KMS-11 (cell line): ENCODE measurements around the gene RPS28.
"Not testable (repeated sequence)": the region's sequence is repeated elsewhere in the genome, so short reads cannot be mapped to it uniquely, and the experiment has no call there.

Source experiments
- H2AFZ ChIP-seq: fragments of 200-600 bp; sonication (generic); 2 replicates; pipeline ENCODE4 v1.6.1; 2016; ENCODE audit warnings: antibody characterized with exemption, mixed run types, low read depth
- H3K27ac ChIP-seq: fragments of 200-600 bp; sonication (generic); 2 replicates; pipeline ENCODE4 v1.6.1; 2016; ENCODE audit warnings: mild to moderate bottlenecking, mixed run types
- H3K27me3 ChIP-seq: fragments of 200-600 bp; sonication (generic); 2 replicates; pipeline ENCODE4 v1.6.1; 2017; ENCODE audit warnings: mild to moderate bottlenecking, low read depth, mixed run types, moderate library complexity; ENCODE audit not compliant: insufficient read depth
- H3K36me3 ChIP-seq: fragments of 200-600 bp; sonication (generic); 2 replicates; pipeline ENCODE4 v1.6.1; 2017; ENCODE audit warnings: mild to moderate bottlenecking, mixed run types; ENCODE audit not compliant: insufficient read depth
- H3K4me1 ChIP-seq: fragments of 200-600 bp; sonication (generic); 2 replicates; pipeline ENCODE4 v1.6.1; 2016; ENCODE audit warnings: mild to moderate bottlenecking, low read depth, mixed run types; ENCODE audit not compliant: poor library complexity, severe bottlenecking
- H3K4me2 ChIP-seq: fragments of 200-600 bp; sonication (generic); 2 replicates; pipeline ENCODE4 v1.7.0; 2016; ENCODE audit warnings: mild to moderate bottlenecking, mixed run types
- H3K4me3 ChIP-seq: fragments of 200-600 bp; sonication (generic); IDR thresholded peaks from 2 replicates; pipeline ENCODE4 v1.6.1; 2017; ENCODE audit warnings: low read depth, low read length, mixed read lengths; ENCODE audit not compliant: insufficient read depth
- H3K79me2 ChIP-seq: fragments of 200-600 bp; sonication (generic); 2 replicates; pipeline ENCODE4 v1.6.1; 2016; ENCODE audit warnings: low read depth, mixed run types; ENCODE audit not compliant: insufficient read depth
- H3K9ac ChIP-seq: fragments of 200-600 bp; sonication (generic); 2 replicates; pipeline ENCODE4 v1.6.1; 2016; ENCODE audit warnings: mild to moderate bottlenecking, mixed run types
- H4K20me1 ChIP-seq: fragments of 200-600 bp; sonication (generic); 2 replicates; pipeline ENCODE4 v1.6.1; 2016; ENCODE audit warnings: mild to moderate bottlenecking, mixed run types; ENCODE audit not compliant: insufficient read depth
- CTCF ChIP-seq: fragments of 200-600 bp; sonication (generic); conservative IDR thresholded peaks from 2 replicates; pipeline ENCODE4 v1.6.1; 2017; ENCODE audit warnings: low read depth, mild to moderate bottlenecking, antibody characterized with exemption, low read length, moderate library complexity, mixed read lengths

Gene RPS28

GRCh38 chr19:8336660-8337059 lies 15.4 kb downstream of the RPS28 start:
- H3K9ac ChIP-seq: no peak overlapping the region
- no peaks in the 10 kb centered on the region for H3K79me2 ChIP-seq
- no peaks in the 10 kb centered on the region for H4K20me1 ChIP-seq
- no peak overlapping the region for H2AFZ ChIP-seq
- H3K27ac ChIP-seq: no peak overlapping the region
- no peak overlapping the region for H3K4me3 ChIP-seq
- no peak for TF ChIP-seq CTCF
- peaks cover 14% of the 10 kb centered on the region; the same call in 1 of the 2 replicates for H3K27me3 ChIP-seq
- no peak overlapping the region for H3K4me2 ChIP-seq
- no peaks in the 10 kb centered on the region for H3K36me3 ChIP-seq
- H3K4me1 ChIP-seq: no peaks in the 10 kb centered on the region

GRCh38 chr19:8337728-8338127 lies 16.4 kb downstream of the RPS28 start:
- Histone ChIP-seq H3K27ac (no peak overlapping the region), H4K20me1 (no peaks in the 10 kb centered on the region), H2AFZ (no peak overlapping the region), H3K36me3 (no peaks in the 10 kb centered on the region), H3K4me2 (no peak overlapping the region), H3K4me1 (no peaks in the 10 kb centered on the region), H3K27me3 (peaks cover 17% of the 10 kb centered on the region; the same call in 1 of the 2 replicates), H3K9ac (no peak overlapping the region), H3K79me2 (no peaks in the 10 kb centered on the region), H3K4me3 (no peak overlapping the region)
- TF ChIP-seq CTCF: no peak

- H3K79me2 ChIP-seq: no peaks in the 10 kb centered on the region
- no peaks in the 10 kb centered on the region for H4K20me1 ChIP-seq
- H3K9ac ChIP-seq: no peak overlapping the region
- no peaks in the 10 kb centered on the region for H3K4me1 ChIP-seq
- H3K27me3 ChIP-seq: peaks cover 17% of the 10 kb centered on the region; the same call in 1 of the 2 replicates
- H3K4me2 ChIP-seq: no peak overlapping the region
- no peak overlapping the region for H2AFZ ChIP-seq
- no peak overlapping the region for H3K4me3 ChIP-seq
- H3K36me3 ChIP-seq: no peaks in the 10 kb centered on the region
- TF ChIP-seq CTCF: no peak
- H3K27ac ChIP-seq: no peak overlapping the region
These were observed 17.5 kb downstream of the RPS28 start for GRCh38 chr19:8338835-8339234.

- Histone ChIP-seq H4K20me1 (no peaks in the 10 kb centered on the region), H3K4me2 (no peak overlapping the region), H3K9ac (no peak overlapping the region), H3K4me1 (no peaks in the 10 kb centered on the region), H3K4me3 (no peak overlapping the region), H3K27me3 (peaks cover 17% of the 10 kb centered on the region; the same call in 1 of the 2 replicates), H2AFZ (no peak overlapping the region), H3K27ac (no peak overlapping the region), H3K36me3 (no peaks in the 10 kb centered on the region), H3K79me2 (no peaks in the 10 kb centered on the region)
- no peak for TF ChIP-seq CTCF
These were observed 19.2 kb downstream of the RPS28 start for GRCh38 chr19:8340341-8341096.

- peaks cover 17% of the 10 kb centered on the region; the same call in 1 of the 2 replicates for H3K27me3 ChIP-seq
- not testable (repeated sequence) for H3K27ac ChIP-seq, H2AFZ ChIP-seq, H4K20me1 ChIP-seq, H3K36me3 ChIP-seq, H3K9ac ChIP-seq, H3K4me1 ChIP-seq, H3K4me3 ChIP-seq, H3K4me2 ChIP-seq, H3K79me2 ChIP-seq
These were observed 20.2 kb downstream of the RPS28 start for GRCh38 chr19:8341504-8341903.
